Activated naive CD8-positive, alpha-beta T cell treated with anti-CD3 and anti-CD28 coated beads, Interleukin-2, amount 50 U/mL, for 24 hours (primary cell): ENCODE data around the gene GK.
"Not testable (repeated sequence)": the region's sequence is repeated elsewhere in the genome, so short reads cannot be mapped to it uniquely, and the experiment has no call there.

Source experiments
- ATAC-seq: fragments of 150-1000 bp; cut with Tn5 transposase; one replicate; pipeline ENCODE4 v1.10.0; 2021
- DNase-seq: peaks from one replicate; pipeline ENCODE4 v3.0.0; 2021
- H3K27ac Mint-ChIP-seq: one replicate; pipeline ENCODE4 v1.8.0; 2021; ENCODE audit warnings: mild to moderate bottlenecking, mixed read lengths
- H3K27me3 Mint-ChIP-seq: one replicate; pipeline ENCODE4 v1.8.0; 2021; ENCODE audit warnings: mixed read lengths
- H3K36me3 Mint-ChIP-seq: one replicate; pipeline ENCODE4 v1.8.0; 2021; ENCODE audit warnings: low read depth, mixed read lengths
- H3K4me1 Mint-ChIP-seq: one replicate; pipeline ENCODE4 v1.8.0; 2021; ENCODE audit warnings: mixed read lengths
- H3K4me3 Mint-ChIP-seq: one replicate; pipeline ENCODE4 v1.8.0; 2021; ENCODE audit warnings: mild to moderate bottlenecking, moderate library complexity, mixed read lengths
- H3K9me3 Mint-ChIP-seq: one replicate; pipeline ENCODE4 v1.8.0; 2021; ENCODE audit warnings: mixed read lengths

The GK gene

DNA sequence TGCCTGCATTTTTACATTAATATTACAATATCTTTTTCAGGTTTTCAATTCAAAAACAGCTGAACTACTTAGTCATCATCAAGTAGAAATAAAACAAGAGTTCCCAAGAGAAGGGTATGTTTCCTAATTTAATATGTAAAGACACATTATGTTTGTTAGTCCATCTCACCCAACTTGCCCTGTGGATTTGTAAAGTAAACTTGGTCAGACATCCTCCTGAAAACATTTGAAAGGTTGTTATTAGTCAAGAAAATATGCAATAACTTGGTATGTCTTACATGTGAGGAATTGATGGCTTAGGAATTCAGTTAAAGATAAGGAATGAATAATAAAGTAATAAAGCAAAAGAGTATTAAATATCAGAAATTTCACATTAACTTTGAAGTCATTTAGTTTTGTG lies 12.2 kb downstream of the GK start:
- no peak overlapping the region for H3K27ac Mint-ChIP-seq

DNA sequence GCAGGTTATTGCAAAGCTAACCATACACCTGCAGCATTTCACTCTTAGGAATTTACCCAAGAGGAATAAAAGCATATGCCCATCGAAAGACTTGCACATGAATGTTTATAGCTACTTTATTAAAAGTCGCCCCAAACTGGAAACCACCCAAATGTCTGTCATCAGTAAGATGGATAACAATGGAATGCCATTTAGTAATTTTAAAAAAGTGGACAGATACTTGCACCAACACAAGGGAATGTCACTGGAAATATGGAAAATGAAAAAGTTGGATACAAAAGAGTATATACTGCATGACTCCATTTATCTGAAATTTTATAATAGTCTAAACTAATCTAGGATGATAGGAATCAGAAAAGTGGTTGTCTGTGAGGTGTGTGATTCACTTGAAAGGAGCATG lies 12.9 kb downstream of the GK start:
- DNase-seq: no peak
- Mint-ChIP-seq H3K27me3 (no peaks in the 10 kb centered on the region), H3K36me3 (peaks cover 31% of the 10 kb centered on the region), H3K4me1 (peaks cover 7% of the 10 kb centered on the region), H3K27ac (no peak overlapping the region), H3K4me3 (no peak overlapping the region), H3K9me3 (no peaks in the 10 kb centered on the region)
- no peak for ATAC-seq

More for the DNA sequence above, 12.2 kb downstream of the GK start:
- ATAC-seq: no peak
- Mint-ChIP-seq H3K36me3 (peaks cover 29% of the 10 kb centered on the region), H3K27me3 (no peaks in the 10 kb centered on the region), H3K9me3 (no peaks in the 10 kb centered on the region), H3K4me1 (peaks cover 9% of the 10 kb centered on the region), H3K4me3 (no peak overlapping the region)
- DNase-seq: no peak

DNA sequence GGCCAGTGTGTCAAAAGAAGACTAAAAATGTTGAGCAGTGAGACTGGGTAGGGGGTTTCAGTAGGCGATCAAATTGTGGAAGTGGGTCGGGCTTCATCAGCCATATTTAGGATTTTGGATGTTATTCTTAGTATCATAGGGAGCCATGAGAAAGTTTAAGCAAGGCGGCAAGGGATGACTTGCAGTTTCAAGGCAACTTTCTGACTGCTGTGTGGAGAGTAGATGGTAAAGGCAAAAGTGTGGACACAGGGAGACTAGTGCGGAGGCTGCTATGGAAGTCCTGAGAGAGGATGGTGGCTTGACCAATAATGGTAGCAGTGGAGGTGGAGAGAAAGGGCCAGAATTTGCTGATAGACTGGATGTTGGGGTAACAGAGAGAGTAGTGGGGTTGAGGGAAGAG lies 15.4 kb downstream of the GK start:
- DNase-seq (no peak), ATAC-seq (no peak)
- H3K4me1 Mint-ChIP-seq: no peaks in the 10 kb centered on the region
- no peak overlapping the region for H3K27ac Mint-ChIP-seq
- H3K9me3 Mint-ChIP-seq: no peaks in the 10 kb centered on the region
- peaks cover 33% of the 10 kb centered on the region for H3K36me3 Mint-ChIP-seq
- H3K4me3 Mint-ChIP-seq: no peak overlapping the region
- H3K27me3 Mint-ChIP-seq: no peaks in the 10 kb centered on the region

DNA sequence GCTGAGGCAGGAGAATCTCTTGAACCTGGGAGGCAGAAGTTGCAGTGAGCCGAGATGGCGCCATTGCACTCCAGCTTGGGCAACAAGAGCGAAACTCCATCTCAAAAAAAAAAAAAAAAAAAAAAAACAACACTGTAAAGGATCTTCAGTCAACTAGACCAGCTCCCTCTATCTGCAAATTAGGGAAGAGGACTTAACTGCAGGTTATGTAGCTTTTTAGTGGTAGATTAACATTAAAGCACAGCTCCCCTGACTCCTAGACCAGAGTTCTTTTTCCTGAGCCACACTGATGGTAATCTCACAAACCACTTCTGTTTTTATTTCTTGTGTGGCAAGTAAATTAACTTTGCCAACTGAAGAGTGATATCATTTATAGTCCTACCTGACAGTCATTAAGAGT lies 18.0 kb downstream of the GK start:
- H3K27me3 Mint-ChIP-seq, H3K4me1 Mint-ChIP-seq, H3K4me3 Mint-ChIP-seq, DNase-seq, H3K9me3 Mint-ChIP-seq, H3K27ac Mint-ChIP-seq, ATAC-seq: not testable (repeated sequence)
- H3K36me3 Mint-ChIP-seq: peaks cover 36% of the 10 kb centered on the region

DNA sequence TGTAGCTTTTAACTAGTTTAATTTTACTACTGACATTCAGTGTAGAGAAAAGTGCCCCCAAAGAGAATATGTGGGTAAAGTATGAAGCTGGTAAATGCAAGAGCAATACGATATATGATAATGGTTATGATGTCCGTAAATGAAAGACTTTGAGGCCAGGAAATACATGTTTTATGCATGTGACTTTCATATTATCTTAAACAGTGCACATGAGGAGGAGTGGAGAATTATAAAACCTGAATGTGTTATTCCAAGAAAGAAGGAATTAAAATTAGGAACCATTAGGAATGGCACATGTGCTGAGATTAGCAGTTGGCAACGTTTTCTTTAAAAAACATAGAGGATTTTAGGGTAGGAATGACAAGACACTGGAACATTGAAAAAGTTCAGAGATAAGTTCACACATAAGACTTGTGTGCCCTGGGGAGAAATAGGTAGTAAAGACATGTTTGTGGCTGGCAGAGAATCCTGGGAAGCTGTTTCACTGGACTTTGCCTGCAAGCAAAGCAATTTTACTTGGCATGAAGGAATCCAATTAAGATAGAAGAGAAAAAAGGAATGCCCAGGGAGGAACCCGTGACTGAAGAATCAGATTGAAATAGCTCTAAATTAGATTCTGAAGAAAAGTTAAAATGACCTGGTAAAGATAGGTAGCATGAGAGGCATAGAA lies 20.0 kb downstream of the GK start:
- Mint-ChIP-seq H3K36me3 (peaks cover 42% of the 10 kb centered on the region), H3K9me3 (no peaks in the 10 kb centered on the region), H3K4me1 (no peaks in the 10 kb centered on the region), H3K27ac (no peak overlapping the region), H3K27me3 (no peaks in the 10 kb centered on the region), H3K4me3 (no peak overlapping the region)
- no peak for ATAC-seq
- no peak for DNase-seq

DNA sequence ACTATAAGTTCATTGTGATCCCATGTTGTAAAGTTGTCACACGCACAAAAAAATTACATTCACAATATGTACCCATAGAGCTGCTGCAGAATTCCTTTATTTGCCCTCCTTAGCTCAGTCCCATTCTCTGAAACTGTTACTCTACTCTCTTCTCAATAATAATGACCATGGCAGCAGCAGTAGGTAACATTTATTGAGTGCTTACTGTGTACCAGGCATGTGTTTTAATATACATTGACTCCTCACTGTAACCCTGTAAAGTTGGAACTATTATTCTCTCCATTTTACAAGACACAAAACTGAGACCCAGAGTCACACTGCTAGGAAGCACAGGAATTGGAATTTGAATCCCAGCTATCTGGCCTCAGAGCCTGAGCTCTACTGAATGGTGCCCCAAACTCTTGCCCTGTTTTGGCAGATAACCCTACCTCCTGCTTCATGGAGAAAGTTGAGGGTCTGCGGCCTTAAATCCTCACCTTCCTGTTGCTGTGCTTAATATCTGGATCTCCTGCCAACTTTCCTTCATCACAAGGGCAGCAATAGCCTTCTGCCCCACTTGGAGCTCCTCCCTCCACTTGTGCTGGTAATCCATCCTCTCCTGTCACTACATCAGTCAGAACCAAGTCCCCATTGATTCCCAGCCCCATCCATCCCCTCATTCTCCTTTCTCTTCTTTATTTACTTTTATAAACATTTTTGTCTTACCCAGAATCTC lies 20.8 kb downstream of the GK start:
- Mint-ChIP-seq H3K4me1 (no peaks in the 10 kb centered on the region), H3K27me3 (no peaks in the 10 kb centered on the region), H3K27ac (no peak overlapping the region), H3K4me3 (no peak overlapping the region), H3K36me3 (peaks cover 36% of the 10 kb centered on the region), H3K9me3 (no peaks in the 10 kb centered on the region)
- ATAC-seq (no peak), DNase-seq (no peak)

DNA sequence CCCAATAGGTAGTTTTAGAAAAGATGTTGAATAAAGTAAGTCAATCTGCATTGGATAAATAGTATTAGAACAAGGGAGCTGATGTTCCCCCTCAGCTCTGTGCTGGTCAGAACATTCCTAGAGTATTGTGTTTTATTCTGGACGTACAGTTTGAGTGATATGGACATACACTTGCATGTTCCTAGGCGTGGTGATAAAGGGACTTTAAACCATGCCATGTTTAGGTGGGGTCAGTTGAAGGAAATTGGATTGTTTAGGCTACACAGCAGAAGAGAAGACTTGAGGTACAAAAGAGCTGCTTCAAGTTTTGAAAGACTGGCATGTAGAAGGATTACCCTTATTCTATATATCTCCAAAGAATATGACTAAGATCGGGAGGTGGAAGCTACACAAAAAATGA lies 21.6 kb downstream of the GK start:
- no peak overlapping the region for H3K27ac Mint-ChIP-seq
- no peaks in the 10 kb centered on the region for H3K27me3 Mint-ChIP-seq
- H3K36me3 Mint-ChIP-seq: peaks cover 39% of the 10 kb centered on the region
- no peak for ATAC-seq
- H3K4me1 Mint-ChIP-seq: no peaks in the 10 kb centered on the region
- DNase-seq: no peak
- H3K4me3 Mint-ChIP-seq: no peak overlapping the region
- H3K9me3 Mint-ChIP-seq: no peaks in the 10 kb centered on the region

DNA sequence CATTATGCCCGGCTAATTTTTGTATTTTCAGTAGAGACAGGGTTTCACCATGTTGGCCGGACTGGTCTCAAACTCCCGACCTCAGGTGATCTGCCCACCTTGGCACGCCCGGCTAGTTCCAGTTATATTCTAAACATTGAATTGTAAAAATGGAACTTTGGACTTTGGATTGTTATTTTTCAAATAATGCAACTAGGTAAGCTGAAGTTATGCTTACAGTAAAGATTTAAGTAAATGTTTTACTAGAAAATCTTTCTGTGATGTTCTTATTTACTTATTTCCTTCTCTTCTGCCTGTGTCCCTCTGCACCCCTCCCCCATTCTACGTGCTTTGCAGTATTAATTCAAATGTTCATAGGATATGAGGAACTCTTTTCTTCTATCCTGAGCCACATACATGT lies 26.1 kb downstream of the GK start:
- no peaks in the 10 kb centered on the region for H3K9me3 Mint-ChIP-seq
- DNase-seq: no peak
- no peaks in the 10 kb centered on the region for H3K27me3 Mint-ChIP-seq
- H3K27ac Mint-ChIP-seq: no peak overlapping the region
- peaks cover 38% of the 10 kb centered on the region for H3K36me3 Mint-ChIP-seq
- no peak for ATAC-seq
- H3K4me3 Mint-ChIP-seq: no peak overlapping the region
- H3K4me1 Mint-ChIP-seq: no peaks in the 10 kb centered on the region

DNA sequence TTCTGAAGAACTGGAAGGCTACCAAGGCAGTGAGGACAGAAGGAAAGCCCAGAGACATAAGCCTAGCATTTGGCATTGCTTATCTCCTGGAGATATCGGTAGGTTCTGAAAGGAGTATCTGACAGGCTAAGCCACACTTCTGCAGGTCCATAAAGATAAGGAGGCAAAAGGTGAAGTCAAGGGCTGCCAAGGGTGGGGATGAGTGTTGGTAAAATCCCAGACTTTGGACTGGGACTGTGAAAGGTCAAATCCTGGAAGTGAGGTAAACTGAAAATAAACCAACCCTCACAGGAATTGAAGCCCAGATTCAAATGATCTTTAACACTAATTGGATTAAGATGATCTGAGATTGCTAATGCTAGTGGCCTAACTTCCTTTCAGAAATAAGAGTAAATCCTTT lies 27.4 kb downstream of the GK start:
- Mint-ChIP-seq H3K9me3 (no peaks in the 10 kb centered on the region), H3K27me3 (no peaks in the 10 kb centered on the region), H3K4me3 (no peak overlapping the region), H3K27ac (no peak overlapping the region), H3K36me3 (peaks cover 35% of the 10 kb centered on the region), H3K4me1 (no peaks in the 10 kb centered on the region)
- DNase-seq (no peak), ATAC-seq (no peak)

DNA sequence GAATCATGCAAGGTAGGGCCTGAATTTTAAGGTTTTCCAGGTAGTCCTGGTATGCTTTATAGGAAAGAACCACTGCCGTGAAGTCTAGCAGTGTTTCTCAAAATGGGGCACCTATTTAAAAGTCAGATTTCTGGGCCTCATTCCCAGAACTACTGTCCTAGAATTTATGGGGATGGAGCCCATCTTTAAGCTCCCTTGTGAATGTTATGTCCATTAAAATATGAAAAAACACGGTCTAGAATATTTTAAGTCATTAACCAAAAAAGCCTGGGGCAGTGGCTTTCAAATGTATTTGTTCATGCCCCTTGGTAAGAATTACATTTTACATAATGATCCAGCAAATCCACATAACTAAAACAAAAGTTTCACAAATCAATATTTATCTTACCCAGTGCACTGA lies 35.4 kb downstream of the GK start:
- no peak for ATAC-seq
- Mint-ChIP-seq H3K36me3 (peaks cover 31% of the 10 kb centered on the region), H3K27me3 (no peaks in the 10 kb centered on the region), H3K9me3 (no peaks in the 10 kb centered on the region), H3K4me1 (no peaks in the 10 kb centered on the region), H3K4me3 (no peak overlapping the region), H3K27ac (no peak overlapping the region)
- DNase-seq: no peak

DNA sequence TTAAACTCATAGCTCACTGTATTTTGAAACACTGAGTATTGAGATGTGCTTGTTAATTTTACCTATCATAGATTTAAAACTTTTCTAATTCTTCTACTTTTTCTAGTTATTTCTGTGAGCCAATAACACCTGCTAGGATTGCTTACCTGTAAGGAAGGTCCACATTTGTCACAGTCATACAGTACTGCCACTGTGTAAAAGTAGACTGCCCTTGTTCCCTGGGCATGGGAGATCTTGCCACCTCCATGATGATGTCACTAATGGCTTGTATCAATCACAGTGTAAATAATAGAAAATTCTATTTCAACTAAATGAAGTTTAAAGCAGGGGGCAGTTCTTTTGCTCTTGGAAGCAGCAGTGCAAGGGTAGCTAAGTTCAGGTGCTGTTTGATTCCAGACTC lies 35.9 kb downstream of the GK start:
- no peaks in the 10 kb centered on the region for H3K4me1 Mint-ChIP-seq
- H3K9me3 Mint-ChIP-seq: no peaks in the 10 kb centered on the region
- H3K27me3 Mint-ChIP-seq: no peaks in the 10 kb centered on the region
- no peak overlapping the region for H3K27ac Mint-ChIP-seq
- H3K4me3 Mint-ChIP-seq: no peak overlapping the region
- ATAC-seq (no peak), DNase-seq (no peak)
- peaks cover 34% of the 10 kb centered on the region for H3K36me3 Mint-ChIP-seq

DNA sequence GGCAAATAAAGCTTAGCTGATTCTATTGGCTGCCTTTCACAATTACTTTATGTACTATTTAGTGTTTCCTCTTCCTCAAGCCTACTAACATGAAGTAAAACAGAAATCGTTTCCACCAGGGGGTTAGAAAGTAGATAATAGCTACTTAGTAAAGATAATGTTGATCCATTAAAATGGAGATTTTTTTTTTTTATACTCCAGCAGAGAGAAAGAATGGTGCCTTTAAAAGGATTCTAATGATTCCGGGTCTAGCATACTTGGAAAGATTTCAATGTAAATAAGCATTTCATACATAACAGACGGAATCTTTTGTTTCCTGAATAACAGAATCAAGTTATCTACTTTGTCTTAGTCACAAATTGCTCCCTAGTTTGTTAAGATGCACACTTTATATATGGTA lies 37.1 kb downstream of the GK start:
- peaks cover 45% of the 10 kb centered on the region for H3K36me3 Mint-ChIP-seq
- ATAC-seq (no peak), DNase-seq (no peak)
- H3K27ac Mint-ChIP-seq: no peak overlapping the region
- H3K9me3 Mint-ChIP-seq: no peaks in the 10 kb centered on the region
- H3K4me3 Mint-ChIP-seq: no peak overlapping the region
- no peaks in the 10 kb centered on the region for H3K27me3 Mint-ChIP-seq
- H3K4me1 Mint-ChIP-seq: no peaks in the 10 kb centered on the region

DNA sequence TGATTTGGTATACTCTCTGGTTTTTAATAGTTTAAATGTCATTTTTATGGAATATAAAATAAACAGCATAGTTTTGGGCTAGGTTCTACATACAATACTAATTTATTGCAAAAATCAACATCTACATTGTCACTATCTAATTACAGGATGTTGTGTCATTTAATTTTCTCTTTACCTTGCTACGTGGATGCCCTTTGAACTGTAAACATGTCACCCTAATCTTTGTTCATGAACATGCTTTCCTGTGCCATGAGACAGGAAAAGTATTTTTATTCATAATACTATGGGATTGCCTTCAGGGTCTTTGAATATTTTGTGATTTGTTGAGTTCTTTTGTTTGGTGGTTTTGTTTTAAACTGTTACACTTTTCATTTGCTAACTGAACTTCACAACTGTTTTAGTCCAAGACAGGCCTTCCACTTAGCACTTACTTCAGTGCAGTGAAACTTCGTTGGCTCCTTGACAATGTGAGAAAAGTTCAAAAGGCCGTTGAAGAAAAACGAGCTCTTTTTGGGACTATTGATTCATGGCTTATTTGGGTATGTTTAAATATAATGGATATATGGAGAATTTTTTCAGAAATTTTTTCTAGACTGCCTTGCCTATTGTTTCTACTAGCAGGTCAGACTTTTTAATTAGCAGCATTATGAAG lies 40.9 kb downstream of the GK start:
- H3K36me3 Mint-ChIP-seq: peaks cover 41% of the 10 kb centered on the region
- ATAC-seq: no peak
- H3K9me3 Mint-ChIP-seq: no peaks in the 10 kb centered on the region
- DNase-seq: no peak
- no peak overlapping the region for H3K27ac Mint-ChIP-seq
- H3K27me3 Mint-ChIP-seq: no peaks in the 10 kb centered on the region
- H3K4me3 Mint-ChIP-seq: no peak overlapping the region
- no peaks in the 10 kb centered on the region for H3K4me1 Mint-ChIP-seq

DNA sequence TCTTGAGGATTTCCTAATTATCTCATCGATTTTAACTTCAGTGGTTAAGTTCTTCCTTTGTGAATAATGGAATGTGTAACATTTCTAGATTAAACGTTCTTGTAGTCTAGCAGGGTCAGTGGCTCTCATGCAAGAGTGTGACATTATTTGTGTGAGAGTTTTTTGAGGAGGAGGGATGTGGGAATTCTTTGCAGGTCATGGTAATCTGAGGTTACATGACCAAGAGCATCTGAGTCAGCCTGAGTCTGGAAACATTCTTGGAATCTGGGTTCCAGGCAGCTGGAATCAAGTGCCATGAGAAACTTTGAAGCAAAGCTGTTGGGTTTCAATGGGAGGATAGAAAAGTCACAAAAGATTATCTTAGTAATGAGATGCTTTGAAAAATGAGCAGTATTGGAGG lies 49.5 kb downstream of the GK start:
- no peak for DNase-seq
- ATAC-seq: no peak

DNA sequence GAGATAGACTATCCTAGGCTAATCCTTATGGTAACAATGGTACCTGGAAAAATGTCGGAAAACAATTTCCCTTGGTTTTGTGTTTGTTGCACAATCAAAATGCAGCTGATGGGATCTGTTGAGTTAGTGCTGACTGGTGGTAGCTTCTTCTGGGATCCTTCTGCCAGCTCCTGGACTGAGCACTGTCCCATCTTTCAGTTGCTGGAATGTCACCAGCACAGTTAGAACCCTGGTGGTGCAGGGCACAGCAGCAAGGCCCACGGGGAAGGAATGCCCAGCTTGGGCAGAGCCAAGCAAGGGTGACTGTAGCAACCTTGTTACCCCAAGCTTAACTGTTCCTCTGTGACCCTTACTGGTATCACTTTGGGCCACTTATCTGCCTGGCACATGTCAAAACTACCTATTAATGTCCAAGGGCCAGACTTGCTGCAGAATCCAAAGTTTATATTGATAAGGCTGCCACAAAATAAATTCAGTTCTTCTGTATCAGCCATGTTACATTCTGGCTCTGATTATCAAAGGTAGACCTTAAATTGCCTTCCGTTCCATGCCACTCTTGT lies 53.1 kb downstream of the GK start:
- Mint-ChIP-seq H3K9me3 (no peaks in the 10 kb centered on the region), H3K4me3 (no peak overlapping the region), H3K27me3 (no peaks in the 10 kb centered on the region), H3K36me3 (peaks cover 39% of the 10 kb centered on the region), H3K27ac (no peak overlapping the region), H3K4me1 (no peaks in the 10 kb centered on the region)
- DNase-seq (no peak), ATAC-seq (no peak)

More for the DNA sequence above, 49.5 kb downstream of the GK start:
- H3K4me1 Mint-ChIP-seq: no peaks in the 10 kb centered on the region
- no peaks in the 10 kb centered on the region for H3K27me3 Mint-ChIP-seq
- no peaks in the 10 kb centered on the region for H3K9me3 Mint-ChIP-seq
- no peak overlapping the region for H3K4me3 Mint-ChIP-seq
- H3K27ac Mint-ChIP-seq: no peak overlapping the region
- peaks cover 32% of the 10 kb centered on the region for H3K36me3 Mint-ChIP-seq
